Heart right ventricle (tissue), 16 donors: Measurements from ENCODE around the gene LHX4. TPM values are rescaled to one million over a fixed set of nuclear protein-coding genes. Genes with fewer than 3 reads are reported as not detected.

ENCODE experiments used
- ATAC-seq, 8 donors: fragments of 200-7000 bp; cut with Tn5 transposase; one replicate each; pipeline ENCODE4 v1.9.1; 2020; ENCODE audit warnings: mild to moderate bottlenecking in 8 of 8, moderate library complexity in 8 of 8, moderate number of reproducible peaks in 1 of 8
- DNase-seq, 2 donors: peaks; one replicate each; pipeline ENCODE4 v3.0.0-alpha.2; 2020
- H3K27ac ChIP-seq, 10 donors: fragments of 200-600 bp; sonication (generic) in 2 of 10; one replicate each; pipeline versions ENCODE4 v1.5.0 to v1.8.0; 2020 to 2022; ENCODE audit warnings: mild to moderate bottlenecking in 3 of 10
- H3K27me3 ChIP-seq, 7 donors: fragments of 200-600 bp; one replicate each; pipeline ENCODE4 v1.8.0; 2021 to 2022; ENCODE audit warnings: mild to moderate bottlenecking in 2 of 7
- H3K36me3 ChIP-seq, 9 donors: fragments of 200-600 bp; sonication (generic) in 1 of 9; one replicate each; pipeline versions ENCODE4 v1.5.0 to v1.8.0; 2020 to 2022; ENCODE audit warnings: mild to moderate bottlenecking in 2 of 9
- H3K4me1 ChIP-seq, 9 donors: fragments of 200-600 bp; sonication (generic) in 1 of 9; one replicate each; pipeline versions ENCODE4 v1.5.0 to v1.8.0; 2020 to 2022; ENCODE audit warnings: mild to moderate bottlenecking in 4 of 9
- H3K4me3 ChIP-seq, 10 donors: fragments of 200-600 bp; sonication (generic) in 2 of 10; one replicate each; pipeline versions ENCODE4 v1.5.0 to v1.8.0; 2020 to 2022; ENCODE audit warnings: mild to moderate bottlenecking in 7 of 10, moderate library complexity in 2 of 10
- H3K9me3 ChIP-seq, 11 donors: fragments of 200-600 bp in 10 of 11; sonication (generic) in 2 of 11; one replicate each; pipeline versions ENCODE4 v1.5.0 to v1.8.0; 2013 to 2022; ENCODE audit warnings: mild to moderate bottlenecking in 2 of 11, control low read depth in 1 of 11, moderate library complexity in 1 of 11
- CTCF ChIP-seq, 9 donors: fragments of 200-600 bp; sonication (generic) in 2 of 9; IDR thresholded peaks; one replicate each; pipeline versions ENCODE4 v1.5.0 to v1.8.0; 2021 to 2022; ENCODE audit warnings: antibody characterized with exemption in 9 of 9, mild to moderate bottlenecking in 5 of 9, moderate library complexity in 1 of 9
- WGBS, 2 donors: extraction: QIAGEN DNeasy Blood & Tissue Kit; methylation state at CpG; one replicate each; pipeline ENCODE4 v1.1.7; 2013; ENCODE audit warnings: inconsistent platforms in 1 of 2; 5-methylcytosine and 5-hydroxymethylcytosine counted together
- intact Hi-C, 10 donors: fragments of 100-400 bp; cut with DNase I; formaldehyde crosslinking; loops; one replicate each; pipeline versions ENCODE4 v1.11.1 to v1.14.2; 2022
- polyA plus RNA-seq, 2 donors: library from polyadenylated mRNA; stranded (reverse); fragments of 200-250 nt; gene quantifications; one replicate each; pipeline ENCODE4 v1.2.3, GENCODE V29; 2013
- total RNA-seq, 10 donors: library from RNA; stranded (reverse); fragmentation: NEBNext Ultra II Directional in 3 of 10; extraction: Animal tissue kit (Norgen Biotek cat#: 25700) in 3 of 10; gene quantifications; one replicate each; pipeline versions ENCODE4 v1.2.1 to v1.2.4, GENCODE V29; 2021 to 2023
- donor health status: Arrhythmogenic right ventricular cardiomyopathy.
- donor health status: ischemic (EF 13 %, LVEDD 7.1; RV severe dilation, severe dysfunction).
- donor health status: healthy with polysubstance abuse.
- donor health status: DM: no; HTN: yes; CAD: no.
- donor health status: DM: no; HTN: no; CAD: no.
- donor health status: ischemic (EF 25% LVEDD 6.9; RV normal size, moderate dysfunction).
- donor health status: ischemic (EF 25% LVEDD 5.7; RV mildly dilated, moderate dysfunction).
- donor health status: healthy.
- donor health status: DM: yes; HTN: yes; CAD: no.
- donor health status: Ischemic cardiomyopathy.
- donor health status: ischemic (EF 35%, LVEDD 5.7; RV mildly dilated, moderate dysfunction).
- donor health status: nonischemic (EF 11% LVEDD 7.7; RV severe dilation, severe dysfunction).
- donor health status: DM: yes; HTN: yes; CAD: no.
- donor health status: PGD.
- donor health status: ischemic (EF 29% LVEDD 5.4; RV normal size, mild dysfunction).
- donor health status: nonischemic (EF 23%, LVEDD 6.1; RV moderate dilation, normal function).

LHX4 gene
- total and polyA plus RNA-seq, 12 donors: under 0.01 TPM; not detected in 11

GRCh38 chr1:180185971-180186645 lies 44.0 kb upstream of the LHX4 start:
- TF ChIP-seq CTCF (IDR thresholded peaks at IDR 0.05): no peak
- Histone ChIP-seq H3K4me3 (no peak overlapping the region), H3K27ac (no peak overlapping the region), H3K4me1 (no peaks in the 10 kb centered on the region), H3K27me3 (no peaks in the 10 kb centered on the region), H3K36me3 (peaks cover 0 to 100% (median 61%) of the 10 kb centered on the region in 9 donors), H3K9me3 (no peaks in the 10 kb centered on the region)
- DNase-seq: no peak
- no peak for ATAC-seq
- 94 to 96% methylated on average over 9 of the region's 9 CpGs for WGBS, 2 donors
- intact Hi-C loops: loop anchor here in 8 of 10 donors (5.0 to 10.0 kb wide), 4 partner anchors 229 to 299 kb away; no protein-coding TSS in a partner anchor

- TF ChIP-seq CTCF (IDR thresholded peaks at IDR 0.05): no peak
- no peaks in the 10 kb centered on the region for H3K27me3 ChIP-seq
- ATAC-seq (no peak), DNase-seq (no peak)
- H3K4me3 ChIP-seq: no peak overlapping the region
- no peak overlapping the region for H3K27ac ChIP-seq
- peaks cover 0 to 100% (median 62%) of the 10 kb centered on the region in 9 donors for H3K36me3 ChIP-seq
- H3K9me3 ChIP-seq: no peaks in the 10 kb centered on the region
- intact Hi-C loops: loop anchor here in 8 of 10 donors (5.0 to 10.0 kb wide), 4 partner anchors 228 to 298 kb away; no protein-coding TSS in a partner anchor
- no peaks in the 10 kb centered on the region for H3K4me1 ChIP-seq
- WGBS, 2 donors: 76 to 80% methylated on average over 8 of the region's 8 CpGs
Observed at GRCh38 chr1:180186831-180187230, 43.2 kb upstream of the LHX4 start.

GRCh38 chr1:180187626-180188025 lies 42.4 kb upstream of the LHX4 start:
- Histone ChIP-seq H3K4me1 (no peaks in the 10 kb centered on the region), H3K9me3 (no peaks in the 10 kb centered on the region), H3K4me3 (no peak overlapping the region), H3K27me3 (no peaks in the 10 kb centered on the region), H3K36me3 (peaks cover 0 to 99% (median 56%) of the 10 kb centered on the region in 9 donors), H3K27ac (no peak overlapping the region)
- no peak for TF ChIP-seq CTCF (IDR thresholded peaks at IDR 0.05)
- WGBS, 2 donors: 91 to 94% methylated on average over 5 of the region's 5 CpGs
- ATAC-seq: no peak
- DNase-seq: no peak
- intact Hi-C loops: loop anchor here in 8 of 10 donors (2.0 to 10.0 kb wide), 5 partner anchors 227 to 297 kb away; no protein-coding TSS in a partner anchor

- intact Hi-C loops: loop anchor here in 8 of 10 donors (2.0 to 10.0 kb wide), 5 partner anchors 227 to 297 kb away; no protein-coding TSS in a partner anchor
Observed at GRCh38 chr1:180188091-180188506, 42.0 kb upstream of the LHX4 start.

More at GRCh38 chr1:180188091-180188506, 42.0 kb upstream of the LHX4 start:
- TF ChIP-seq CTCF (IDR thresholded peaks at IDR 0.05): peak in 8 of 9 donors; percentile 19 to 66 (median 56)
- Histone ChIP-seq H3K4me3 (no peak overlapping the region), H3K4me1 (no peaks in the 10 kb centered on the region), H3K27ac (no peak overlapping the region), H3K27me3 (no peaks in the 10 kb centered on the region), H3K36me3 (peaks cover 0 to 99% (median 54%) of the 10 kb centered on the region in 9 donors), H3K9me3 (no peaks in the 10 kb centered on the region)
- ATAC-seq: peak in 6 of 8 donors; percentile 44 to 65 (median 52)
- DNase-seq: peak in 1 of 2 donors; percentile 38
- WGBS, 2 donors: 58 to 65% methylated on average over 8 of the region's 8 CpGs
